HEK293 (cell line): ENCODE data around the gene ZNF32.

Source experiments
- CTCF ChIA-PET: fragments of 350-600 bp; formaldehyde crosslinking; extraction: SDS; loops from one replicate; lab custom pipeline; 2021; ENCODE audit warnings: antibody characterized with exemption; lab: Yijun Ruan, JAX
- POLR2A ChIA-PET: fragments of 300-600 bp; formaldehyde crosslinking; extraction: SDS; loops from one replicate; lab custom pipeline; 2020; ENCODE audit warnings: antibody characterized with exemption, inconsistent platforms; lab: Yijun Ruan, JAX
- H3K27ac ChIP-seq: fragments of 200-500 bp; sonication (Bioruptor generic); 2 replicates; pipeline ENCODE4 v1.5.1; 2014; ENCODE audit warnings: low read depth, low read length, control low read depth, inconsistent platforms; ENCODE audit errors: extremely low read depth
- H3K36me3 ChIP-seq, 2 experiments: fragments of 200-500 bp in 1 of 2; sonication (Bioruptor generic) in 1 of 2; 1 replicate in 1 of 2; 2 replicates in 1 of 2; pipeline ENCODE4 v1.5.1; 2014 to 2017; ENCODE audit warnings: inconsistent platforms in 2 of 2, low read length in 2 of 2; ENCODE audit not compliant: control insufficient read depth in 2 of 2, insufficient read depth in 1 of 2
- H3K4me1 ChIP-seq: fragments of 200-500 bp; sonication (Bioruptor generic); 2 replicates; pipeline ENCODE4 v1.5.1; 2014; ENCODE audit warnings: mild to moderate bottlenecking, low read length, inconsistent platforms; ENCODE audit not compliant: control insufficient read depth, insufficient read depth
- H3K4me3 ChIP-seq: 2 replicates; pipeline ENCODE4 v1.5.1; 2011; ENCODE audit warnings: low read depth, mild to moderate bottlenecking, control low read depth, low read length, moderate library complexity
- H3K9me3 ChIP-seq: fragments of 200-500 bp; sonication (Bioruptor generic); 2 replicates; pipeline ENCODE4 v1.5.1; 2014; ENCODE audit warnings: low read depth, low read length, inconsistent platforms; ENCODE audit not compliant: control insufficient read depth, insufficient read depth
- OSR2 ChIP-seq: fragments of 450-650 bp; formaldehyde crosslinking; IDR thresholded peaks from 2 replicates; pipeline ENCODE4 v1.5.1; 2016; ENCODE audit warnings: missing biosample characterization, missing genetic modification characterization
- SP7 ChIP-seq: fragments of 450-650 bp; formaldehyde crosslinking; IDR thresholded peaks from 2 replicates; pipeline ENCODE4 v1.5.1; 2016; ENCODE audit warnings: missing biosample characterization, missing genetic modification characterization
- YY1 ChIP-seq: fragments of 450-650 bp; formaldehyde crosslinking; IDR thresholded peaks from 2 replicates; pipeline ENCODE4 v1.5.1; 2018; ENCODE audit warnings: missing biosample characterization, missing genetic modification characterization
- ZNF121 ChIP-seq: fragments of 450-650 bp; formaldehyde crosslinking; IDR thresholded peaks from 2 replicates; pipeline ENCODE4 v1.5.1; 2016; ENCODE audit warnings: missing biosample characterization, missing genetic modification characterization
- ZNF146 ChIP-seq: fragments of 450-650 bp; formaldehyde crosslinking; IDR thresholded peaks from 2 replicates; pipeline ENCODE4 v1.5.1; 2016; ENCODE audit warnings: missing biosample characterization, missing genetic modification characterization
- ZNF157 ChIP-seq: fragments of 450-650 bp; formaldehyde crosslinking; IDR thresholded peaks from 2 replicates; pipeline ENCODE4 v1.5.1; 2016; ENCODE audit warnings: missing biosample characterization, missing genetic modification characterization
- ZNF19 ChIP-seq: fragments of 450-650 bp; formaldehyde crosslinking; IDR thresholded peaks from 2 replicates; pipeline ENCODE4; 2016; ENCODE audit warnings: missing biosample characterization, missing genetic modification characterization, low read depth
- ZNF311 ChIP-seq: fragments of 450-650 bp; formaldehyde crosslinking; IDR thresholded peaks from 2 replicates; pipeline ENCODE4 v1.5.1; 2017; ENCODE audit warnings: missing biosample characterization, missing genetic modification characterization, borderline replicate concordance
- ZNF341 ChIP-seq: fragments of 450-650 bp; formaldehyde crosslinking; IDR thresholded peaks from 2 replicates; pipeline ENCODE4; 2016; ENCODE audit warnings: low read depth, missing biosample characterization, missing genetic modification characterization
- ZNF362 ChIP-seq: fragments of 450-650 bp; formaldehyde crosslinking; IDR thresholded peaks from 2 replicates; pipeline ENCODE4 v1.5.1; 2016; ENCODE audit warnings: missing biosample characterization, missing genetic modification characterization
- ZNF449 ChIP-seq: fragments of 450-650 bp; formaldehyde crosslinking; IDR thresholded peaks from 2 replicates; pipeline ENCODE4 v1.5.1; 2017; ENCODE audit warnings: missing biosample characterization, mild to moderate bottlenecking, missing genetic modification characterization, moderate library complexity
- ZNF580 ChIP-seq: fragments of 450-650 bp; formaldehyde crosslinking; IDR thresholded peaks from 2 replicates; pipeline ENCODE4 v1.5.1; 2016; ENCODE audit warnings: missing biosample characterization, missing genetic modification characterization
- ZNF596 ChIP-seq: fragments of 450-650 bp; IDR thresholded peaks from 2 replicates; pipeline ENCODE4 v1.5.0; 2018; ENCODE audit warnings: missing biosample characterization, mild to moderate bottlenecking, missing genetic modification characterization, moderate library complexity
- ZNF639 ChIP-seq: fragments of 450-650 bp; formaldehyde crosslinking; IDR thresholded peaks from 2 replicates; pipeline ENCODE4 v1.5.1; 2016; ENCODE audit warnings: missing biosample characterization, missing genetic modification characterization
- ZNF664 ChIP-seq: fragments of 450-650 bp; formaldehyde crosslinking; IDR thresholded peaks from 2 replicates; pipeline ENCODE4 v1.5.1; 2016; ENCODE audit warnings: missing biosample characterization, missing genetic modification characterization
- TF ChIP-seq, protein P1 (sequence below): fragments of 450-650 bp; formaldehyde crosslinking; IDR thresholded peaks from 2 replicates; pipeline ENCODE4 v1.5.1; 2016; ENCODE audit warnings: missing biosample characterization, missing genetic modification characterization
- TF ChIP-seq, protein P2 (sequence below): fragments of 450-650 bp; formaldehyde crosslinking; IDR thresholded peaks from 2 replicates; pipeline ENCODE4 v1.5.1; 2017; ENCODE audit warnings: missing biosample characterization, missing genetic modification characterization
- TF ChIP-seq, protein P3 (sequence below): fragments of 450-650 bp; formaldehyde crosslinking; IDR thresholded peaks from 2 replicates; pipeline ENCODE4 v1.5.1; 2016; ENCODE audit warnings: missing biosample characterization, missing genetic modification characterization
- TF ChIP-seq, protein P4 (sequence below): fragments of 450-650 bp; formaldehyde crosslinking; IDR thresholded peaks from 2 replicates; pipeline ENCODE4 v1.5.1; 2016; ENCODE audit warnings: missing biosample characterization, missing genetic modification characterization, borderline replicate concordance

Gene ZNF32

GRCh38 chr10:43628956-43629355 is 19.7 kb downstream of the ZNF32 start:
- Histone ChIP-seq H3K4me3 (no peak overlapping the region), H3K27ac (no peak overlapping the region), H3K36me3 (no peaks in the 10 kb centered on the region), H3K9me3 (no peaks in the 10 kb centered on the region), H3K4me1 (no peaks in the 10 kb centered on the region)
- POLR2A ChIA-PET: no interaction called here
- CTCF ChIA-PET: no interaction called here
- TF ChIP-seq OSR2: no peak
- TF ChIP-seq, protein P1, sequence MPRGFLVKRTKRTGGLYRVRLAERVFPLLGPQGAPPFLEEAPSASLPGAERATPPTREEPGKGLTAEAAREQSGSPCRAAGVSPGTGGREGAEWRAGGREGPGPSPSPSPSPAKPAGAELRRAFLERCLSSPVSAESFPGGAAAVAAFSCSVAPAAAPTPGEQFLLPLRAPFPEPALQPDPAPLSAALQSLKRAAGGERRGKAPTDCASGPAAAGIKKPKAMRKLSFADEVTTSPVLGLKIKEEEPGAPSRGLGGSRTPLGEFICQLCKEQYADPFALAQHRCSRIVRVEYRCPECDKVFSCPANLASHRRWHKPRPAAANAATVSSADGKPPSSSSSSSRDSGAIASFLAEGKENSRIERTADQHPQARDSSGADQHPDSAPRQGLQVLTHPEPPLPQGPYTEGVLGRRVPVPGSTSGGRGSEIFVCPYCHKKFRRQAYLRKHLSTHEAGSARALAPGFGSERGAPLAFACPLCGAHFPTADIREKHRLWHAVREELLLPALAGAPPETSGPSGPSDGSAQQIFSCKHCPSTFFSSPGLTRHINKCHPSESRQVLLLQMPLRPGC (tag by site-specific recombination): no peak

- ChIA-PET POLR2A (no interaction called here), CTCF (interaction anchor here (0.6 kb wide), 1 partner anchor 1090 kb away, joined by 7 read pairs; no protein-coding TSS in a partner anchor)
- Histone ChIP-seq H3K4me3 (no peak overlapping the region), H3K9me3 (no peaks in the 10 kb centered on the region), H3K4me1 (no peaks in the 10 kb centered on the region), H3K36me3 (no peaks in the 10 kb centered on the region), H3K27ac (no peak overlapping the region)
- TF ChIP-seq, protein P2, sequence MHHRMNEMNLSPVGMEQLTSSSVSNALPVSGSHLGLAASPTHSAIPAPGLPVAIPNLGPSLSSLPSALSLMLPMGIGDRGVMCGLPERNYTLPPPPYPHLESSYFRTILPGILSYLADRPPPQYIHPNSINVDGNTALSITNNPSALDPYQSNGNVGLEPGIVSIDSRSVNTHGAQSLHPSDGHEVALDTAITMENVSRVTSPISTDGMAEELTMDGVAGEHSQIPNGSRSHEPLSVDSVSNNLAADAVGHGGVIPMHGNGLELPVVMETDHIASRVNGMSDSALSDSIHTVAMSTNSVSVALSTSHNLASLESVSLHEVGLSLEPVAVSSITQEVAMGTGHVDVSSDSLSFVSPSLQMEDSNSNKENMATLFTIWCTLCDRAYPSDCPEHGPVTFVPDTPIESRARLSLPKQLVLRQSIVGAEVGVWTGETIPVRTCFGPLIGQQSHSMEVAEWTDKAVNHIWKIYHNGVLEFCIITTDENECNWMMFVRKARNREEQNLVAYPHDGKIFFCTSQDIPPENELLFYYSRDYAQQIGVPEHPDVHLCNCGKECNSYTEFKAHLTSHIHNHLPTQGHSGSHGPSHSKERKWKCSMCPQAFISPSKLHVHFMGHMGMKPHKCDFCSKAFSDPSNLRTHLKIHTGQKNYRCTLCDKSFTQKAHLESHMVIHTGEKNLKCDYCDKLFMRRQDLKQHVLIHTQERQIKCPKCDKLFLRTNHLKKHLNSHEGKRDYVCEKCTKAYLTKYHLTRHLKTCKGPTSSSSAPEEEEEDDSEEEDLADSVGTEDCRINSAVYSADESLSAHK: no peak
- TF ChIP-seq ZNF639 (tag by site-specific recombination): no peak
- TF ChIP-seq ZNF341 (tag by site-specific recombination): no peak
- no peak for TF ChIP-seq YY1 (tag by site-specific recombination)
- TF ChIP-seq, protein P3, sequence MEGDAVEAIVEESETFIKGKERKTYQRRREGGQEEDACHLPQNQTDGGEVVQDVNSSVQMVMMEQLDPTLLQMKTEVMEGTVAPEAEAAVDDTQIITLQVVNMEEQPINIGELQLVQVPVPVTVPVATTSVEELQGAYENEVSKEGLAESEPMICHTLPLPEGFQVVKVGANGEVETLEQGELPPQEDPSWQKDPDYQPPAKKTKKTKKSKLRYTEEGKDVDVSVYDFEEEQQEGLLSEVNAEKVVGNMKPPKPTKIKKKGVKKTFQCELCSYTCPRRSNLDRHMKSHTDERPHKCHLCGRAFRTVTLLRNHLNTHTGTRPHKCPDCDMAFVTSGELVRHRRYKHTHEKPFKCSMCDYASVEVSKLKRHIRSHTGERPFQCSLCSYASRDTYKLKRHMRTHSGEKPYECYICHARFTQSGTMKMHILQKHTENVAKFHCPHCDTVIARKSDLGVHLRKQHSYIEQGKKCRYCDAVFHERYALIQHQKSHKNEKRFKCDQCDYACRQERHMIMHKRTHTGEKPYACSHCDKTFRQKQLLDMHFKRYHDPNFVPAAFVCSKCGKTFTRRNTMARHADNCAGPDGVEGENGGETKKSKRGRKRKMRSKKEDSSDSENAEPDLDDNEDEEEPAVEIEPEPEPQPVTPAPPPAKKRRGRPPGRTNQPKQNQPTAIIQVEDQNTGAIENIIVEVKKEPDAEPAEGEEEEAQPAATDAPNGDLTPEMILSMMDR: no peak
- no peak for TF ChIP-seq ZNF362 (tag by site-specific recombination)
- no peak for TF ChIP-seq ZNF596 (tag by site-specific recombination)
- no peak for TF ChIP-seq ZNF146 (tag by site-specific recombination)
- no peak for TF ChIP-seq ZNF580
- TF ChIP-seq SP7 (tag by site-specific recombination): no peak
- TF ChIP-seq, protein P4, sequence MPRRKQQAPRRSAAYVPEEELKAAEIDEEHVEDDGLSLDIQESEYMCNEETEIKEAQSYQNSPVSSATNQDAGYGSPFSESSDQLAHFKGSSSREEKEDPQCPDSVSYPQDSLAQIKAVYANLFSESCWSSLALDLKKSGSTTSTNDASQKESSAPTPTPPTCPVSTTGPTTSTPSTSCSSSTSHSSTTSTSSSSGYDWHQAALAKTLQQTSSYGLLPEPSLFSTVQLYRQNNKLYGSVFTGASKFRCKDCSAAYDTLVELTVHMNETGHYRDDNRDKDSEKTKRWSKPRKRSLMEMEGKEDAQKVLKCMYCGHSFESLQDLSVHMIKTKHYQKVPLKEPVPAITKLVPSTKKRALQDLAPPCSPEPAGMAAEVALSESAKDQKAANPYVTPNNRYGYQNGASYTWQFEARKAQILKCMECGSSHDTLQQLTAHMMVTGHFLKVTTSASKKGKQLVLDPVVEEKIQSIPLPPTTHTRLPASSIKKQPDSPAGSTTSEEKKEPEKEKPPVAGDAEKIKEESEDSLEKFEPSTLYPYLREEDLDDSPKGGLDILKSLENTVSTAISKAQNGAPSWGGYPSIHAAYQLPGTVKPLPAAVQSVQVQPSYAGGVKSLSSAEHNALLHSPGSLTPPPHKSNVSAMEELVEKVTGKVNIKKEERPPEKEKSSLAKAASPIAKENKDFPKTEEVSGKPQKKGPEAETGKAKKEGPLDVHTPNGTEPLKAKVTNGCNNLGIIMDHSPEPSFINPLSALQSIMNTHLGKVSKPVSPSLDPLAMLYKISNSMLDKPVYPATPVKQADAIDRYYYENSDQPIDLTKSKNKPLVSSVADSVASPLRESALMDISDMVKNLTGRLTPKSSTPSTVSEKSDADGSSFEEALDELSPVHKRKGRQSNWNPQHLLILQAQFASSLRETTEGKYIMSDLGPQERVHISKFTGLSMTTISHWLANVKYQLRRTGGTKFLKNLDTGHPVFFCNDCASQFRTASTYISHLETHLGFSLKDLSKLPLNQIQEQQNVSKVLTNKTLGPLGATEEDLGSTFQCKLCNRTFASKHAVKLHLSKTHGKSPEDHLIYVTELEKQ: no peak
- no peak for TF ChIP-seq ZNF121 (tag by site-specific recombination)
- no peak for TF ChIP-seq ZNF664
- TF ChIP-seq ZNF311 (tag by site-specific recombination): no peak
- no peak for TF ChIP-seq ZNF19 (tag by site-specific recombination)
- no peak for TF ChIP-seq ZNF157 (tag by site-specific recombination)
- TF ChIP-seq ZNF449 (tag by site-specific recombination): no peak
Measured at GRCh38 chr10:43627942-43628341, 20.7 kb downstream of the ZNF32 start.
